Inflammatory macrophage (primary cell): Measurements from ENCODE around the gene GSTA3.
"Not testable (repeated sequence)": the region's sequence is repeated elsewhere in the genome, so short reads cannot be mapped to it uniquely, and the experiment has no call there.

Experiments
- DNase-seq, 2 donors: peaks; one replicate each; pipeline ENCODE4 v3.0.0-alpha.2; 2020 to 2022
- total RNA-seq, 18 experiments: gene quantifications; one replicate each; lab custom pipeline; 2026; ENCODE audit warnings: mixed read lengths in 6 of 18, inconsistent platforms in 2 of 18; lab: John Stamatoyannopoulos, UW

GSTA3 gene
- total RNA-seq = 0 to 0.06 (median 0) reads per million in 18 experiments

- DNase-seq = no peak
Measured at GRCh38 chr6:52909531-52909930, at the start of gene GSTA3. Gene GSTA3 (minus strand): TSS chr6:52909698. CDS start chr6:52905834, 3,864 bp downstream.

- no peak for DNase-seq
Measured at GRCh38 chr6:52958546-52959255, 49.2 kb upstream of the GSTA3 start.

- no peak for DNase-seq
Measured at GRCh38 chr6:52955871-52956270, 46.4 kb upstream of the GSTA3 start.

- no peak for DNase-seq
Measured at GRCh38 chr6:52953911-52954839, 44.7 kb upstream of the GSTA3 start.

- DNase-seq = no peak
Measured at GRCh38 chr6:52946306-52946705, 36.8 kb upstream of the GSTA3 start.

- not testable (repeated sequence) for DNase-seq
Measured at GRCh38 chr6:52942821-52943220, 33.3 kb upstream of the GSTA3 start.

GRCh38 chr6:52942221-52942620 lies 32.7 kb upstream of the GSTA3 start:
- DNase-seq = no peak

GRCh38 chr6:52937908-52938307 lies 28.4 kb upstream of the GSTA3 start:
- DNase-seq = no peak

GRCh38 chr6:52933778-52934177 lies 24.3 kb upstream of the GSTA3 start:
- DNase-seq = no peak

- DNase-seq = no peak
Measured at GRCh38 chr6:52931351-52931750, 21.9 kb upstream of the GSTA3 start.

- no peak for DNase-seq
Measured at GRCh38 chr6:52929321-52930164, 20.0 kb upstream of the GSTA3 start.

GRCh38 chr6:52927451-52927850 lies 18.0 kb upstream of the GSTA3 start:
- no peak for DNase-seq

GRCh38 chr6:52925919-52926792 lies 16.7 kb upstream of the GSTA3 start:
- no peak for DNase-seq

GRCh38 chr6:52925042-52925441 lies 15.5 kb upstream of the GSTA3 start:
- no peak for DNase-seq

GRCh38 chr6:52923689-52924088 lies 14.2 kb upstream of the GSTA3 start:
- not testable (repeated sequence) for DNase-seq

- no peak for DNase-seq
Measured at GRCh38 chr6:52922161-52922560, 12.7 kb upstream of the GSTA3 start.

GRCh38 chr6:52921743-52922142 lies 12.2 kb upstream of the GSTA3 start:
- no peak for DNase-seq

- not testable (repeated sequence) for DNase-seq
Measured at GRCh38 chr6:52919511-52919910, 10.0 kb upstream of the GSTA3 start.

GRCh38 chr6:52918771-52919170 lies 9.3 kb upstream of the GSTA3 start:
- DNase-seq = not testable (repeated sequence)

GRCh38 chr6:52918027-52918686 lies 8.7 kb upstream of the GSTA3 start:
- not testable (repeated sequence) for DNase-seq

GRCh38 chr6:52914516-52914915 lies 5.0 kb upstream of the GSTA3 start:
- no peak for DNase-seq
